K562 treated with DMSO at 1 percent for 24 hours (cell line): Measurements from ENCODE around the gene CDH9. TPM values are rescaled to one million over a fixed set of nuclear protein-coding genes. Genes with fewer than 3 reads are reported as not detected.

Experiments used
- total RNA-seq: library from RNA; unstranded; fragments of 300-600 nt; gene quantifications from 2 replicates; pipeline ENCODE4 v1.2.3, GENCODE V29; 2022; ENCODE audit warnings: low read depth; ENCODE audit not compliant: insufficient read depth

Gene CDH9, protein sequence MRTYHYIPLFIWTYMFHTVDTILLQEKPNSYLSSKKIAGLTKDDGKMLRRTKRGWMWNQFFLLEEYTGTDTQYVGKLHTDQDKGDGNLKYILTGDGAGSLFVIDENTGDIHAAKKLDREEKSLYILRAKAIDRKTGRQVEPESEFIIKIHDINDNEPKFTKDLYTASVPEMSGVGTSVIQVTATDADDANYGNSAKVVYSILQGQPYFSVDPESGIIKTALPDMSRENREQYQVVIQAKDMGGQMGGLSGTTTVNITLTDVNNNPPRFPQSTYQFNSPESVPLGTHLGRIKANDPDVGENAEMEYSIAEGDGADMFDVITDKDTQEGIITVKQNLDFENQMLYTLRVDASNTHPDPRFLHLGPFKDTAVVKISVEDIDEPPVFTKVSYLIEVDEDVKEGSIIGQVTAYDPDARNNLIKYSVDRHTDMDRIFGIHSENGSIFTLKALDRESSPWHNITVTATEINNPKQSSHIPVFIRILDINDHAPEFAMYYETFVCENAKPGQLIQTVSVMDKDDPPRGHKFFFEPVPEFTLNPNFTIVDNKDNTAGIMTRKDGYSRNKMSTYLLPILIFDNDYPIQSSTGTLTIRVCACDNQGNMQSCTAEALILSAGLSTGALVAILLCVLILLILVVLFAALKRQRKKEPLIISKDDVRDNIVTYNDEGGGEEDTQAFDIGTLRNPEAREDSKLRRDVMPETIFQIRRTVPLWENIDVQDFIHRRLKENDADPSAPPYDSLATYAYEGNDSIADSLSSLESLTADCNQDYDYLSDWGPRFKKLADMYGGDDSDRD
- total RNA-seq = not detected in 2 replicates

DNA sequence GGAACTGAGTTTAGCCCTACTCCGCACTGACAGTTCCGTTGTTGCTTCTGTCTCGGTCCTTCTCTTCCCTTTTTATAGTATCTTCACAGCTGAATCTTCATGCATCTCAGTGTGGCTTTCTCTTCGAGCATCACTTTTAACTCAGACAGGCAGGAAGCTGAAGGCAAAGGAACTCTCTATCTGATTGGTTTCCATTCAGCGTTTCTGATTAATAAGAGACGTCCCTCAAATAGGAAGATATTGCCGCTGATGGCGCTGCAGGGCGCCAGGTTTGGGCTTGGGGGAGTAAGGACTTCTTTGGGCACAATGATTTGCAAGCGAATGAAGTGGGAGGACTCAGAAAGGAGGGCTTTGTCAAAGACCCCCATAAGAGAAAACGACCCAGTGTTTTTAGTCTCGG, at the start of gene CDH9:
CDH9 (minus strand) TSS at position 111 of the 400 bp plus-strand sequence. CDS start 50,253 bp downstream, outside the sequence.

